Epithelial cell of esophagus (primary cell): Measurements from ENCODE around the gene WDR73.
"Not testable (repeated sequence)": the region's sequence is repeated elsewhere in the genome, so short reads cannot be mapped to it uniquely, and the experiment has no call there.

ENCODE experiments used
- DNase-seq: peaks from one replicate; pipeline ENCODE4 v3.0.0; 2010; ENCODE audit warnings: low read depth
- H3K4me3 ChIP-seq: 2 replicates; pipeline ENCODE4 v1.5.1; 2011; ENCODE audit warnings: mild to moderate bottlenecking, low read length, control low read depth
- TF ChIP-seq, protein P1 (sequence below): IDR thresholded peaks from 2 replicates; pipeline ENCODE4 v1.5.1; 2011; ENCODE audit warnings: low read depth, mild to moderate bottlenecking, low read length, control low read depth, inconsistent platforms; ENCODE audit not compliant: insufficient read depth; ENCODE audit errors: missing control alignments

Gene WDR73

DNA sequence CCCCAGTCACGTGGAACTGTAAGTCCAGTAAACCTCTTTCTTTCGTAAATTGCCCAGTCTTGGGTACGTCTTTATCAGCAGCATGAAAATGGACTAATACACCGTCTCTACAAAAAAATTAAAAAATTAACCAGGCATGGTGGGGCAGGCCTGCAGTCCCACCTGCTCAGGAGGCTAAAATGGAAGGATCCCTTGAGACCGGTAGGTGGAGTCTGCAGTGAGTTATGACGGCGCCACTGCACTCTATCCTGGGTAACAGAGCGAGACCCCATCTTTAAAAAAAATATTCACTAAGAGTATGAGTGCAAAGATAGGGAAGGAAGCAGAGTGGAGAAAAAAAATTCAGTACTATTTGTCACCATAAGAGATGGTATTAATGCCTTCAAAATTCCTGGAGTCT lies 36.3 kb upstream of the WDR73 start:
- H3K4me3 ChIP-seq = no peak overlapping the region
- TF ChIP-seq, protein P1, sequence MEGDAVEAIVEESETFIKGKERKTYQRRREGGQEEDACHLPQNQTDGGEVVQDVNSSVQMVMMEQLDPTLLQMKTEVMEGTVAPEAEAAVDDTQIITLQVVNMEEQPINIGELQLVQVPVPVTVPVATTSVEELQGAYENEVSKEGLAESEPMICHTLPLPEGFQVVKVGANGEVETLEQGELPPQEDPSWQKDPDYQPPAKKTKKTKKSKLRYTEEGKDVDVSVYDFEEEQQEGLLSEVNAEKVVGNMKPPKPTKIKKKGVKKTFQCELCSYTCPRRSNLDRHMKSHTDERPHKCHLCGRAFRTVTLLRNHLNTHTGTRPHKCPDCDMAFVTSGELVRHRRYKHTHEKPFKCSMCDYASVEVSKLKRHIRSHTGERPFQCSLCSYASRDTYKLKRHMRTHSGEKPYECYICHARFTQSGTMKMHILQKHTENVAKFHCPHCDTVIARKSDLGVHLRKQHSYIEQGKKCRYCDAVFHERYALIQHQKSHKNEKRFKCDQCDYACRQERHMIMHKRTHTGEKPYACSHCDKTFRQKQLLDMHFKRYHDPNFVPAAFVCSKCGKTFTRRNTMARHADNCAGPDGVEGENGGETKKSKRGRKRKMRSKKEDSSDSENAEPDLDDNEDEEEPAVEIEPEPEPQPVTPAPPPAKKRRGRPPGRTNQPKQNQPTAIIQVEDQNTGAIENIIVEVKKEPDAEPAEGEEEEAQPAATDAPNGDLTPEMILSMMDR = no peak
- DNase-seq = no peak

DNA sequence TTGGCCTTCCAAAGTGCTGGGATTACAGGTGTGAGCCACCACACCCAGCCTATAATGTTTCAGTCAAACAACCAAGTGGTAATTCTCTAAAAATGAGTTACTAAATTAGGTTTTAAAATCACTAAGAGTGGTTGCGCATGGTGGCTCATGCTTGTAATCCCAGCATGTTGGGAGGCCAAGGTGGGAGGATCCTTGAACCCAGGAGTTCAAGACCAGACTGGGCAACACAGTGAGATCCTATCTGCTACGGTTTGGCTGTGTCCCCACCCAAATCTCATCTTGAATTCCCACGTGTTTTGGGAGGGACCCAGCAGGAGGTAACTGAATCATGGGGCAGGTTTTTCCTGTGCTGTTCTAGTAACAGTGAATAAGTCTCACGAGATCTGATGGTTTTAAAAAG lies 35.8 kb upstream of the WDR73 start:
- no peak overlapping the region for H3K4me3 ChIP-seq

DNA sequence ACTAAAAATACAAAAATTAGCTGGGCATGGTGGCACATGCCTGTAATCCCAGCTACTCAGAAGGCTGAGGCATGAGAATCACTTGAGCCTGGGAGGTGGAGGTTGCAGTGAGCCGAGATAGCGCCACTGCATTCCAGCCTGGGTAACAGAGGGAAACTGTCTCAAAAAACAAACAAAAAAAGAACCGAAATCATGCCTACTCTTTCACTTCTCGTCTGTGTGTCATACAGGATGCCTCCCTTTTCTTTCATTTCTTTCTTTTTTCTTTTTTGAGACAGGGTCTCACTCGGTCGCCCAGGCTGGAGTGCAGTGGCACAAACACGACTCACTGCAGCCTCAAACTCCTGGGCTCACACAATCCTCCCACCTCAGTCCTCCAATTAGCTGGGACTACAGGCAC lies 32.4 kb upstream of the WDR73 start:
- not testable (repeated sequence) for DNase-seq, H3K4me3 ChIP-seq

More for the DNA sequence above, 35.8 kb upstream of the WDR73 start:
- no peak for DNase-seq
- TF ChIP-seq, protein P1 = no peak

DNA sequence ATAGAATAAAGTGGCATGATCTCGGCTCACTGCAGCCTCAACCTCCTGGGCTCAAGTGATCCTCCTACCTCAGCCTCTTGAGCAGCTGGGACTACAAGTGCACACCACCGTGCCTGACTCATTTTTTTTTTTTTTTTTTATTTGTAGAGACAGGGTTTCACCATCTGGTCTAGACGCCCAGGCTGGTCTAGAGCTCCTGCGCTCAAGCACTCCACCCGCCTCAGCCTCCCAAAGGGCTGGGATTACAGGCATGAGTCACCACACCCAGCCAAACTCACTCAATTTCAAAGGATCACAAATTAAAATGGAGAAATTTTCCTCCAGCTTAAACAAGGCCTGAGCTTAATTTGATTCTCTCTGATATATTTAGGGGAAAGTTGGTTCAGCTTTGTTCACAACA lies 31.2 kb upstream of the WDR73 start:
- H3K4me3 ChIP-seq = no peak overlapping the region
- TF ChIP-seq, protein P1 = no peak
- peak; percentile 92 for DNase-seq

DNA sequence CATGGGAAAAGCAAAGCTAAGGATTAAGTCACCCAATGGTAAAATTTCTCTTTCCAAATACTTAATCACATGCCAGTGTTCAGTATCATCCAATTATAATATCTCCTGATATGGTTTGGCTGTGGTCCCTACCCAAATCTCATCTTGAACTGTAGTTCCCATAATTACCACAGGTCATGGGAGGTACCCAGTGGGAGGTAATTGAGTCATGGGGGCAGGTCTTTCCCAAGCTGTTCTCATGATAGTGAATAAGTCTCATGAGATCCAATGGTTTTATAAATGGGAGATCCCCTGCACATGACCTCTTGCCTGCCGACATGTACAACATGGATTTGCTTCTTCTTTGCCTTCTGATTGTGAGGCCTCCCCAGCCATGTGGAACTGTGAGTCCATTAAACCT lies 30.0 kb upstream of the WDR73 start:
- H3K4me3 ChIP-seq = no peak overlapping the region
- TF ChIP-seq, protein P1 = no peak
- DNase-seq = peak; percentile 28

DNA sequence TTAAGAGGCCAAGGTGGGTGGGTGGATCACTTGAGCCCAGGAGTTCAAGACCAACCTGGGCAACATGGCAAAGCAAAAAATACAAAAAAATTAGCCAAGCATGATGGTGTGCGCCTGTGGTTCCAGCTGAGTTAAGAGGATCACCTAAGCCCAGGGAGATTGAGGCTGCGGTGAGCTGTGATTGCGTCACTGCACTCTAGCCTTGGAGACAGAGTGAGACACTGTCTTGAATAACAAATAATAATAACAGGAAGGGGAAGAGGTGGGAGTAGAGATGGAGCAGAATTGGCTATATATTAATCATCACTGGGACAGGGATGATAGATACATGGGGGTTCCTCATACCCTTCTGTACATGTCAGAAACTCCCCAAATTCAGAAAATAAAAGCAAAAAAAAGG lies 27.7 kb upstream of the WDR73 start:
- TF ChIP-seq, protein P1 = no peak
- DNase-seq = peak; percentile 63
- no peak overlapping the region for H3K4me3 ChIP-seq

DNA sequence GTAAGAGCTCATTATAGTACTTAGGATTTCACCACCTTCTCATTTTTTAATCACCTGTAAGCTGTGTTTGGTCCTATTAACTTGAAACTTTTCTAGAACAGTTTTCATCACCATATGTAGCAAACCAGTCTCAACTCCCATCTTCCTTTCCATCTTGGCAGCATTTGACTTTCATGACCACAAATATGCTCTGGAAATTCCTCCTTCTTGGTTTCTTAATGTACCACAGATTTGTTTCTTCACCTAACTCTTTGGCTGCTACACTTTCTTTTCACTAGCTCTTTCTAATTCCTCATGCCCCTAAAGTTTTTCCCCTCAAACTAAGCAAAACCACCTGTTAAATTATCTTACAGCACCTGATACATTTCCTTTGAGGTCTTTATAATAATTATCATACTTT lies 17.1 kb upstream of the WDR73 start:
- no peak overlapping the region for H3K4me3 ChIP-seq
- no peak for DNase-seq
- TF ChIP-seq, protein P1 = no peak

DNA sequence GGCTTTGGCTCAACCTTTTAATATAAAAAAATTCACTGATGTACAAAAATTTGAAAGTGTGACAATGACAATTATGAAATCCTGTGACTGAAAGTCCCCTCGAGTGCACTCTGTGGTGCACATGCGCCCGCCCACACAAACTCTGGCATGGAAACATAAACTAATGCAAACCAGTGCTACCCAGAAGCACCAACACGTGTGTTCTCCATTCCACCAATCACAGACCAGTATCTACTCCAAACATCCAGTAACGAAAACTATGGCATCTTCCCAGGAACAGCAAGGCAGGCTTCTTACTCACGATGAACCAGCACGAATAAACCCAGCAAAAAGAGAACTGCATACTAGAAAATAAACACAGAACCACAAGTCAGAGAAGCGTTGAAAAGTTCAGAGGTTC lies 15.6 kb upstream of the WDR73 start:
- TF ChIP-seq, protein P1 = no peak
- no peak for DNase-seq
- H3K4me3 ChIP-seq = no peak overlapping the region
